Cardiac septum (tissue), 1 donor: ENCODE results near the gene TARDBP. TPM values are rescaled to one million over a fixed set of nuclear protein-coding genes. Genes with fewer than 3 reads are reported as not detected.
"Not testable (repeated sequence)": the region's sequence is repeated elsewhere in the genome, so short reads cannot be mapped to it uniquely, and the experiment has no call there.

Experiments used
- DNase-seq: peaks from one replicate; pipeline ENCODE4 v3.0.0-alpha.2; 2020; ENCODE audit warnings: low spot score
- intact Hi-C: fragments of 100-400 bp; cut with DNase I; formaldehyde crosslinking; loops from one replicate; pipeline ENCODE4 v1.14.0; 2022
- total RNA-seq: library from RNA; stranded (reverse); fragmentation: NEBNext Ultra II Directional; extraction: Animal tissue kit (Norgen Biotek cat#: 25700); gene quantifications from one replicate; pipeline ENCODE4 v1.2.1, GENCODE V29; 2021
- donor health status: DM: no; HTN: no; CAD: no.

TARDBP gene
- total RNA-seq, 1 donor from 2014 or later: 102 TPM

DNA sequence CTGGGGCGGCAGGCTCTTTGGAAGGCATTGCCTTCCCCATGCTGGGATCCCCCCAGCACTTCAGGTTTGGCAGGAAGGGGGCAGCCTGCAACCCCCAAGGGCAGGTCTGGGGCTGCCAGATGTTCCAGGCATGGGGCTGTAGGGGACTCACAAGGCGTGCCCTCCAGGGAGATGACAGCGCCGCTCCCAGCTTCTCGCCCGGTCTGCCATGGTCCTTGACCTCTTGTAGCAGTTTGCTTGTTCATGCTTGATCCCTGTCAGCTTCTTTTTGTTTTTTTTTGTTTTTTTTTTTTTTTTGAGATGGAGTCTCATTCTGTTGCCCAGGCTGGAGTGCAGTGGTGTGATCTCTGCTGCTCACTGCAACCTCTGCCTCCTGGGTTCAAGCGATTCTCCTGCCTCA, 21.6 kb upstream of the TARDBP start:
- intact Hi-C loops: no loop called here
- DNase-seq: no peak

DNA sequence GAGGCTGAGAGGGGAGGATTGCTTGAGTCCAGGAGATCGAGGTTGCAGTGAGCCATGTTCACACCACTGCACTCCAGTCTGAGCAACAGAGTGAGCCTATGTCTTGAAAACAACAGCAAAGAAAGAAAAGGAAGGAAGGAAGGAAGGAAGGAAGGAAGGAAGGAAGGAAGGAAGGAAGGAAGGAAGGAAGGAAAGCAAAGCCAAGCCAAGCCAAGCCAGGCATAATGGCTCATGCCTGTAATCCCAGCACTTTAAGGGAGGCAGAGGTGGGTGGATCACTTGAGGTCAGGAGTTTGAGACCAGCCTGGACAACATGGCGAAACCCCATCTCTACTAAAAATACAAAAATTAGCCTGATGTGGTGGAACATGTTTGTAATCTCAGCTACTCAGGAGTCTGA, 20.4 kb upstream of the TARDBP start:
- intact Hi-C loops, DNase-seq: not testable (repeated sequence)

DNA sequence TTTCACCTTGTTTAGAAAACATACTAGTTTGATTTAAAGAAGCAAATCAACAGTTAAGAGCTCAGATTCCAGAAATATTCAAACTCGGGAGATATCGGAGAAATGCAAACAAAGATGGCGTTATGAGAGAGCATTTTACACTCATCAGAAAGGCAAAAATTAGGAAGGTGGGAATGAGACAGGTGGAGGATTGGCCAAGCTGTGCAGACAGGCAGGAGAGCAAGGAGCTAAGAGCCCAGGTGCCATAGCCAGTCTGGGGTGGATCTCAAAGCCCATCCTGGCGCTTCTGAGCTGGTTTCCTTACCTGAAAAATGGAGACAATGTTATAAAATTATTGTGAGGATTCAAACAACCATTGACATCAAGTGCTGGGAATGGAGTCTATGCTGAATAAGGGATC, 19.6 kb upstream of the TARDBP start:
- intact Hi-C loops: no loop called here

DNA sequence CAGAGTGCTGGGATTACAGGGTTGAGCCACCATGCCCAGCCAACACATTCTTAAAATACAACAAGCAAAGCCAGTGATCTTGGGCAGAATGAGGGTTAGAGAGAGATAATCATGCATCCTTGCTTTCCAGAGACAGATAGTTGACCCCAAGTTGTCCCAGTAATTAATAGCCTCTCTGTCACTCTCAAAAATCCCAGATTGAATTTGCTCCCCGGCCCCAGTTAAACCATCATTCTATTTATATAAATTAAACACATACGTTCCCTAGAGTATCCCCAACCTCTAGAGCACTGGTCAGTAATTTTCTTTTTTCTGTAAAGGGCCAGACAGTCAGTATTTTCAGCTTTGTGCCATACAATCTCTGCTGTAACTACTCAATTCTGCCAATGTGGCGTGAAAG, 16.4 kb upstream of the TARDBP start:
- no peak for DNase-seq

More for the DNA sequence above, 19.6 kb upstream of the TARDBP start:
- DNase-seq: no peak

DNA sequence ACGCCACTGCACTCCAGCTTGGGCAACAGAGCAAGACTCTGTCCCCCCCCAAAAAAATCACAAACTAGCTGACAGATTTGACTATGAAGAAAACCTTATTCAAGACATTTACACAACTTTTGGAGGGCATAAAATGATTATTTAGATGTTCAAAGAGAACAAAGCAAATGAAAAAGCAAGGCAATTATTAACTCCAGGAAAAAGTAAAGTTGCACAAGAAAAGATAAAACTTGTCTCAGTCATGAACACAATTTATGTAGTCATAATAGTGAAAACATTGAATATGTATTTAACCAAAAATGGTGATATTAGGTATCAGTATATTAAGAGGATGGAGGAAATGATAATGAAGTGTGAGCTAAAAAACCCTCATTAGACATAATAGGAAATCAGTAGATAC, 11.9 kb upstream of the TARDBP start:
- no peak for DNase-seq
- intact Hi-C loops: no loop called here

More for the DNA sequence above, 16.4 kb upstream of the TARDBP start:
- intact Hi-C loops: no loop called here

DNA sequence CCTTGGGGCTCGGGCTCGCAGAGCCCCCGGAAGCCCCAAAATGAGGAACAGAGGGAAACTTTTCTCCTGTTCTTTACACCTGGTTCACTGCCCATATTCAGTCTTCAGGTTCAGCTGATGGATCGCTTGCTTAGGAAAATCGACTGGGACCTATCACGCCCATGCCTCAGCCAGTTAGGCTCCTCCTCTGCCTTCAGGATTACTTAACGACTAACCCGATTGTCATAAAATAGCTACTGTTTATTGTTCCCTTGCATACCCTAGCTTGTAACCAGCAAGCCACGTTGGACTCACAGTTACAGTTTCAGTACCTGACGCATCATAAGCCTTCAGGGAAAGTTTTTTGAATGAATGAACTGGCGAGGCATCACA, 692 bp downstream of the TARDBP start:
- DNase-seq: no peak
- intact Hi-C loops: no loop called here

DNA sequence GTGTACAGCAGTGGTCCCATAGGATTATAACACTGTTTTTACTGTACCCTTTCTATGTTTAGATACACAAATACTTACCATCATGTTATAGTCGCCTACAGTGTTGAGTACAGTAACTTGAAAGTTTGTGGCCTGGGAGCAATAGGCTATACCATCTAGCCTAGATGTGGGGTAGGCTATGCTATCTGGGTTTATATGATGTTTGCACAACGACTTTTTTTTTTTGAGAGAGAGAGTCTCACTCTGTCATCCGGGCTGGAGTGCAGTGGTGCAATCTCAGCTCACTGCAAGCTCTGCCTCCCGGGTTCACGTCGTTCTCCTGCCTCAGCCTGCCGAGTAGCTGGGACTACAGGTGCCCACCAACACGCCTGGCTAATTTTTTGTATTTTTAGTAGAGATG, 6.9 kb downstream of the TARDBP start:
- intact Hi-C loops, DNase-seq: not testable (repeated sequence)

DNA sequence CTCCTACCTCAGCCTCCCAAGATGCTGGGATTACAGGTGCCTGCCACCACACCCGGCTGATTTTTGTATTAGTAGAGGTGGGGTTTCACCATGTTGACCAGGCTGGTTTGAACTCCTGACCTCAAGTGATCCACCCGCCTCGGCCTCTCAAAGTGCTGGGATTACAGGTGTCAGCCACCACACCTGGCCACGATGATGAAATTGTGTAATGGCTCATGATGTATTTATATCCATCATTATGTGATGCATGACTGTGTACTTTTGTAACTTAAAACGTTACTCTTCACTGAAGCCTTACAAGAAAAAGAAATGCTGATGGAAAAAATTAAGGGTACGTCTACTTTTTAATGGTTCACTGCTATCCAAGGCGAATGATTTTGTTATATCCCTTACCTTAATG, 7.5 kb downstream of the TARDBP start:
- DNase-seq: no peak
- intact Hi-C loops: no loop called here

DNA sequence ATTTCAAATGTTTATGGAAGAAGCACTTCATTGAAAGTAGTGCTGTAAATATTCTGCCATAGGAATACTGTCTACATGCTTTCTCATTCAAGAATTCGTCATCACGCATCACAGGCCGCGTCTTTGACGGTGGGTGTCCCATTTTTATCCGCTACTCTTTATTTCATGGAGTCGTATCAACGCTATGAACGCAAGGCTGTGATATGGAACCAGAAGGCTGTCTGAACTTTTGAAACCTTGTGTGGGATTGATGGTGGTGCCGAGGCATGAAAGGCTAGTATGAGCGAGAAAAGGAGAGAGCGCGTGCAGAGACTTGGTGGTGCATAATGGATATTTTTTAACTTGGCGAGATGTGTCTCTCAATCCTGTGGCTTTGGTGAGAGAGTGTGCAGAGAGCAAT, 10.7 kb downstream of the TARDBP start:
- DNase-seq: no peak
- intact Hi-C loops: no loop called here

DNA sequence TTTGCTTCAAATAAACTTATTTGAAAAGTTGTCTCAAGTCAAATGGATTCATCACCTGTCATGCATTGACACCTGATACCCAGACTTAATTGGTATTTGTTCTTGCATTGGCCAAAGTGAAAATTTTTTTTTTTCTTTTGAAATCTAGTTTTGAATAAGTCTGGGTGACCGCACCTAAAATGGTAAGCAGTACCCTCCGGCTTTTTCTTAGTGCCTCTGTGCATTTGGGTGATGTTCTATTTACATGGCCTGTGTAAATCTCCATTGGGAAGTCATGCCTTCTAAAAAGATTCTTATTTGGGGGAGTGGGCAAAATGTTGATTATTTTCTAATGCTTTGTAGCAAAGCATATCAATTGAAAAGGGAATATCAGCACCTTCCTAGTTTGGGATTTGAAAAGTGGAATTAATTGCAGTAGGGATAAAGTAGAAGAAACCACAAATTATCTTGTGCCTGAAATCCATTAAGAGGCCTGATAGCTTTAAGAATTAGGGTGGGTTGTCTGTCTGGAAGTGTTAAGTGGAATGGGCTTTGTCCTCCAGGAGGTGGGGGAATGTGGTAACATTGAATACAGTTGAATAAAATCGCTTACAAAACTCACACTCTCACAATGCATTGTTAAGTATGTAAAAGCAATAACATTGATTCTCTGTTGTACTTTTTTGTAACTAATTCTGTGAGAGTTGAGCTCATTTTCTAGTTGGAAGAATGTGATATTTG, 11.9 kb downstream of the TARDBP start:
- DNase-seq: no peak
- intact Hi-C loops: no loop called here

DNA sequence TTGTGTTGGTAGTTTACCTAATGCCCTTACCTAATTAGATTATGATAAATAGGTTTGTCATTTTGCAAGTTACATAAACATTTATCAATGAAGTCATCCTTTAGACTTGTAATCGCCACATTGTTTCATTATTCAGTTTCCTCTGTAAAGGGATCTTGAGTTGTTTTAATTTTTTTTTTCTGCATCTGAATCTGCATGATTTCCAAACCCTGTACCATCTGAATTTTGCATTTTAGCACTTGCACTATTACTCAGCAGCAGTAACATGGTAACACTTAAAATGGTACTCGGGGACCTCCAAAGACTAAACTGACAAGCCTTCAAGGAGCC, 12.4 kb downstream of the TARDBP start:
- intact Hi-C loops: no loop called here
- DNase-seq: no peak

DNA sequence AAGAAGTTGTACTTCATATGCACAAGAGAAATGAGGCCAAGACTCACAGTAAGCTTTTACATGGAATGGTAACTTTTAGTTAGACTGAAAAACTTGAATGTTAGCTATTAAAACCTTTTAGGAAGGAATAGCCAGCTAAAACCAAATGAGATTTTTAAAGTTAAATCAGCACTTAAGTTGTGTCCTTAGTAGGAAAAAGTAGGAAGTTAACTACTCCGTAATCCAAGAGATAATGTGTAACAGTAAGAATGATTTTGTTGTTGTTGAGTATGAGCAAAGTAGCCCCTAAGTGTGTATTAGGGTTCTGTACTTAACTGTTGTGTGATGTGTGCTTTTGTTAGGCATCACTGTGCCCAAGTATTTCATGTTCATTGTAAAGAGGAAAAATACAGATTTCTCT, 13.2 kb downstream of the TARDBP start:
- intact Hi-C loops: no loop called here
- DNase-seq: no peak

DNA sequence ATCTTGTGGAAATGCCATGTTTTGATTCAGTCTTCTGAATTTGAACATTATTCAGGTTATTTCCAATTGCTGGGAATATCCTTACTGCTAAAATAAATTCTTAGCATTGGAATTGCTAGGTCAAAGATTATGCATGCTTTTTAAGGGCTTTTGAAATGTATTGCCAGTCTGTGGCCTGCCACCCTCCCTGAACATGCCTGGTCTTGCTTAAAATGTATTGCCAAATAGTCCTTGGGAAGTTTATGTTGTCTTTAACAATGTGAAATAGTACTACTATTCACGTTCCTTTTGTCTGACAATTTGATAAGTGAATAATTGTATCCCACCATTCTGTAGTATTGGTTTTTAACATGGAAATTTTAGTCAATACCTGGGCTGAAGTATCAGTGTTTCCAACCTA, 13.6 kb downstream of the TARDBP start:
- no peak for DNase-seq
- intact Hi-C loops: no loop called here

DNA sequence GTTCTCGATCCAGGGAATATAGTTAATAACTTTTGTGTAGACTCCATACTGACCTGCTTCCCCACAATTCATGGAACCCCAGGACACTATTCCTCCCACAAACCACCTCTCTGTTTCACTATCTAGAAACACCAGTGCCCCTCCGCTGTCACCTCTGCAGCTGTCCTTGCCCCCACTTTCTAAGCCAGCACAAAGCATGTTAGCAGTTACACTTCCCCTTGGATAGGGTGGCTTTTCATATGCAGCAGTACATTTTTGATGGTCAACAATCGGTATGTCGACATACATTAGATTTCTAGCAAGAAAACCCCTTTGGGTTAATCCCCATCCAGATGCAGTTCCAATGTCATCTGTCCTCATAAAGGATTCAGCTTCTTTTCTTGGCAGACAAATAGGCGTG, 14.4 kb downstream of the TARDBP start:
- intact Hi-C loops: no loop called here
- no peak for DNase-seq

DNA sequence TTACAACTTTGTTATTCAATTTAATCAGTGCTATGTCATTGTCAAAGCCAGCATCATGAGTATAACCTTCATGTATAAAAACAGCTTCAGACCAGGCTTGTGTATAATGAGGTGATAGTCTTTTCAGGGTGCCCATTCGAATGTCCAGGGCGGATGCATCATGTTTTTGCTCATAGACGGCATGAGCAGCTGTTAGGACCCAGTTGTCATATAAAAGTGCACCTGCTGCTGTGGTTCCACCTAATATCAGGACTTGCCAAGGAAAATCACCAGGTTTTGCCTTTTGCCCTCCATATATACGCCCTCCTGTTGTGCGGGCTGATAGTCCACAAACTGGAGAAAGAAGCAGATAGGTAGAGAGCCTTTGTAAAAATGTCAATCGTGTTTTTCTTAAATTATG, 14.9 kb downstream of the TARDBP start:
- DNase-seq: no peak
- intact Hi-C loops: no loop called here

DNA sequence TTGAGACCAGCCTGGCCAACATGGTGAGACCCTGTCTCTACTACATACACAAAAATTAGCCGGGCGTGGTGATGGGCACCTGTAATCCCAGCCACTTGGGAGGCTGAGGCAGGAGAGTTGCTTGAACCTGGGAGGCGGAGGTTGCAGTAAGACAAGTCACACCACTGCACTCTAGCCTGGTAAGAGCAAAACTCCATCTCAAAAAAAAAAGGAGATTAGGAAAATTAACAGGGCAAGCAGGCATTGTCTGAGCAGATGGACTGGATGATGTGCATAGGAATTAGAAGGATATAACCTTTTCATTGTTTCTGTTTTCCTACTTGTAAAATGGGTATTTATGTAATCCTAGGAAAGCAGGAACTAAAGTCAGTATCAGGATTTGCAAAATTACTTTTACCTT, 15.6 kb downstream of the TARDBP start:
- DNase-seq: no peak
- intact Hi-C loops: no loop called here

DNA sequence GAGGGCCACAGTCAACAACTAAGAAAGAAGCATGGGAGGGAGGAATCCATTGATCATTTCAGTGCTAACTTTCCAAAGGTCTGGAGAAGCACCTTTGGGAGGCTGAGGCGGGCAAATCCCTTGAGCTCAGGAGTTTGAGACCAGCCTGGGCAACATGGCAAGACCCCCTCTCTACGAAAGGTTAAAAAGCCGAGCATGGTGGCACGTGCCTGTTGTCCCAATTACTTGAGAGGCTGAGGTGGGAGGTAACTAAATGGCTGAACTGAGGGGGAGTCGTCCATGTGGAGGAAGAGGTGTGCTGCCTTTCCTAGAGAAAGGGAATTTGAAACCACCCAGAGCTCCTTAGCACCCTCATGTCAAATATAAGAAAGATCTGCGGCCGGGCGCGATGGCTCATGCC, 18.4 kb downstream of the TARDBP start:
- DNase-seq: no peak
- intact Hi-C loops: loop anchor here (10.0 kb wide), 1 partner anchor 214 kb away; no protein-coding TSS in a partner anchor

DNA sequence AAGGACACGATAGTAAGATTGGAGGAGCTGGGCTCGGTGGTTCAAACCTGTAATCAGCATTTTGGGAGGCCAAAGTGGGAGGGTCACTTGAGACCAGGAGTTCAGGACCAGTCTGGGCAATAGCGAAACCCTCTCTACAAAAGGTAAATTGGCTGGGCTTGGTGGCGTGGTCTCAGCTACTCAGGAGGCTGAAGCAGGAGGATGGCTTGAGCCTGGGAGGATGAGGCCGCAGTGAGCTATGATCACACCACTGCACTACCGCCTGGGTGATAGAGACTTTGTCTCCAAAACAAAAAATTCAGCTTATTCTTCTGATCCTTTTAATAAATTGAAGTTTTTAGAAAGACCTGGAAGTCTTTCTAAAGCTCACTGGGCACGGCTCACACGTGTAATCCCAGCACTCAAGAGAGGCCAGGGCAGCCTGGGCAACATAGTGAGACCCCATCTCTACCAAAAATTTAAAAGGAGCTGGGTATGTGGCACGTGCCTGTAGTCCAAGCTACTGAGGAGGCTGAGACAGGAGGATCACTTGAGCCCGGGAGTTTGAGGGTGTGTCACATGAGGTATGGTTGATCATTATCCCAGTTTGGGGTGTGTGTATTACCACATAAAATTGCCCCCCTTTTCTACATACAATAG, 19.3 kb downstream of the TARDBP start:
- no peak for DNase-seq
- intact Hi-C loops: loop anchor here (10.0 kb wide), 1 partner anchor 213 kb away; no protein-coding TSS in a partner anchor

DNA sequence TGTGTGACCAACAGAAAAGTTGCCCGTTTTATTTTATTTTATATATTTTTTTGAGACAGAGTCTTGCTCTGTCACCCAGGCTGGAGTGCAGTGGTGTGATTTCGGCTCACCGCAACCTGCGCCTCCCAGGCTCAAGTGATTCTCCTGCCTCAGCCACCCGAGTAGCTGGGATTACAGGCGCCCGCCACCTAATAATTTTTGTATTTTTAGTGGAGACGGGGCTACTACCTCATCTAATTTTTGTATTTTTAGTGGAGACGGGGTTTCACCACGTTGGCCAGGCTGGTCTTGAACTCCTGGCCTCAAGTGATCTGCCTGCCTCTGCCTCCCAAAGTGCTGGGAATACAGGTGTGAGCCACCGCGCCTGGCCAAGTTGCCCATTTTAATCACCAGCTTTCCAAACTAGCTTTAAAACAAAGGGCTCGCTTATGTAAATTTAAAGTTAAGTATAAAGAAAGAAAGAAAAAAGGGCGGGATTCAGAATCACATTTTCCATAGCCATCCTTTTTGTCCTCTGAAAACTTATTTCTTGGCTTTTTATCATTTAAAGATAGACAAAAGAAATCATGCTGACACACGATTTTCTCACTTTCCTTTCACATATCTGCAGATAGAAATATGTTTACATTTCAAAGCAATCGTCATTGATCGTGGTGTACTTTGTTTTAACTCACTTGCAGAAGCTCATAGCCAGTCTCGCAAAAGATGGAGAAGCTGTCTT, 24.7 kb downstream of the TARDBP start:
- DNase-seq: not testable (repeated sequence)
- intact Hi-C loops: loop anchor here (1.0 to 10.0 kb wide), 2 partner anchors 208 to 608 kb away; no protein-coding TSS in a partner anchor

DNA sequence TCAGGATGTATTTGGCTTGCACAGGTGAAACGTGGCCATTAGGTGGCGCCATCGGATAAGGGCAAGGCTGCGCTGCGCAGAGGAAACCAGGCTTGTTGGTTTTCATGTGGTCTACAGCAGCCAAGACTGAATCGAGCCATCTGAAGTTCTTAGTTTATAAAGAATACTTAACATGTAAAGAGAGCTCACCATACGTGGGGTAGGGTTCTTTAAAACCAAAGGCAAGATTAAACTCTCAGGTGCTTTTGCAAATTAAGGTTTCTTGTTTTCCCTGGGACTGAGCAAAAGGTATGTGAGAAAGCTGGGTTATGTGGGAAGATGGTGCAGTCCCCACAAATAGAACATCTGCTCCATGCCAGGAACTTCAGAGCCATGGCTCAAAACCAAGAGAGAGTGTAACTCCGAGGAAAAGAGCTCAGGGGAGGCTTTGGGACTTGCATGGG, 25.3 kb downstream of the TARDBP start:
- intact Hi-C loops: loop anchor here (1.0 to 10.0 kb wide), 2 partner anchors 207 to 608 kb away; no protein-coding TSS in a partner anchor
- peak; percentile 93 for DNase-seq
